GM18867 (cell line): ENCODE measurements around the gene ARID1A.

Experiments used
- ATAC-seq: cut with Tn5 transposase; IDR thresholded peaks from one replicate; pipeline ENCODE4 v1.9.1; 2021; ENCODE audit warnings: mild to moderate bottlenecking, moderate library complexity; ENCODE audit not compliant: unreplicated experiment

Gene ARID1A

GRCh38 chr1:26754086-26754874, 58.5 kb downstream of the ARID1A start:
- no peak for ATAC-seq

- ATAC-seq: no peak
Observed at GRCh38 chr1:26758358-26758757, 62.5 kb downstream of the ARID1A start.

DNA sequence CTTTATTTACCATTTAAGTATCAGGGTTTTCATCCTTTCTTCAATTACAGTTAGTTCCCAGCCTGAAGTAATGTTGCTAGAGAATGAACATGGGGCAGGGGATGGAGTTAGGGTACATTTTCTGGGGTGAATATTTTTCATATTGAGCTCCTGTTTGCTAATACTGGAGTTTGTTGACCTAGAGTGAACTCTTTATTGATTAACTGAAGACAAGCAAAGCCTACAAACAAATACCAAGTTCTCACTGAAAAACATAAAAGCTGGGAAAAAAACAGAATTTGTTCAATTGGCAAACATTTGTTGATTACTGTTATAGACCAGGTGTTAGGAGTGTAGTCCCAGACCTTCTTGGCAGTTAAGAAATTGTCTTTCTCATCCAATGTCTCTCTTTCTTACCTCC, 63.7 kb downstream of the ARID1A start:
- ATAC-seq: no peak

GRCh38 chr1:26761217-26761616, 65.4 kb downstream of the ARID1A start:
- no peak for ATAC-seq

GRCh38 chr1:26767714-26768113, 71.9 kb downstream of the ARID1A start:
- no peak for ATAC-seq

DNA sequence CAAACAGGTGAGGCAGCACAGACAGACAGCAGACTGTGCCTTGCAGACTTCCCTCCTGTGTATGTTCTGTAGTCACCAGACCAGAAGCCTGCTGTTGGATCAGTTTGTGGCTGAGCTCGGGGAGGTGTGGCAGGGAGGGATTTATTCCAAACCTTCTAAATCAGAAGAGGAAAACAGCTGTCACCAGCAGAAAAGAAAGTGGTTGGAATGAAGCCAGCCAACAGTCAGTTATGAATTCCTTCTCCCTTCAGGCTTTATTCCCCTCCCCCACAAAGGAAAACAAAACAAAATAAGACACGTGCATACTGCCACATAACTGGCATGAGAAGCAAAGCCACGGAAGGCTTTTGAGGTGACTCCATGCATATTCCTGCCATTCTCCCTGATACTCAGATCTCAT, 72.9 kb downstream of the ARID1A start:
- no peak for ATAC-seq

- ATAC-seq: no peak
Observed at GRCh38 chr1:26771285-26771642, 75.4 kb downstream of the ARID1A start.

GRCh38 chr1:26771643-26772321, 76.0 kb downstream of the ARID1A start:
- ATAC-seq: no peak

- no peak for ATAC-seq
Observed at GRCh38 chr1:26772687-26773086, 76.9 kb downstream of the ARID1A start.

DNA sequence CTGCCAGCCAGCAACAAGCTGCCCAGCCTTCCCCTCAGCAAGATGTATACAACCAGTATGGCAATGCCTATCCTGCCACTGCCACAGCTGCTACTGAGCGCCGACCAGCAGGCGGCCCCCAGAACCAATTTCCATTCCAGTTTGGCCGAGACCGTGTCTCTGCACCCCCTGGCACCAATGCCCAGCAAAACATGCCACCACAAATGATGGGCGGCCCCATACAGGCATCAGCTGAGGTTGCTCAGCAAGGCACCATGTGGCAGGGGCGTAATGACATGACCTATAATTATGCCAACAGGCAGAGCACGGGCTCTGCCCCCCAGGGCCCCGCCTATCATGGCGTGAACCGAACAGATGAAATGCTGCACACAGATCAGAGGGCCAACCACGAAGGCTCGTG, 78.6 kb downstream of the ARID1A start:
- ATAC-seq: no peak

- no peak for ATAC-seq
Observed at GRCh38 chr1:26775666-26776065, 79.9 kb downstream of the ARID1A start.

DNA sequence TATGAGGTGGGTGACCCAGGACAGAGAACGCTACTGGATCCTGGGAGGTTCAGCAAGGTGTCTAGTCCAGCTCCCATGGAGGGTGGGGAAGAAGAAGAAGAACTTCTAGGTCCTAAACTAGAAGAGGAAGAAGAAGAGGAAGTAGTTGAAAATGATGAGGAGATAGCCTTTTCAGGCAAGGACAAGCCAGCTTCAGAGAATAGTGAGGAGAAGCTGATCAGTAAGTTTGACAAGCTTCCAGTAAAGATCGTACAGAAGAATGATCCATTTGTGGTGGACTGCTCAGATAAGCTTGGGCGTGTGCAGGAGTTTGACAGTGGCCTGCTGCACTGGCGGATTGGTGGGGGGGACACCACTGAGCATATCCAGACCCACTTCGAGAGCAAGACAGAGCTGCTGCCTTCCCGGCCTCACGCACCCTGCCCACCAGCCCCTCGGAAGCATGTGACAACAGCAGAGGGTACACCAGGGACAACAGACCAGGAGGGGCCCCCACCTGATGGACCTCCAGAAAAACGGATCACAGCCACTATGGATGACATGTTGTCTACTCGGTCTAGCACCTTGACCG, 83.4 kb downstream of the ARID1A start:
- ATAC-seq: no peak

GRCh38 chr1:26780344-26780957, 84.6 kb downstream of the ARID1A start:
- no peak for ATAC-seq

DNA sequence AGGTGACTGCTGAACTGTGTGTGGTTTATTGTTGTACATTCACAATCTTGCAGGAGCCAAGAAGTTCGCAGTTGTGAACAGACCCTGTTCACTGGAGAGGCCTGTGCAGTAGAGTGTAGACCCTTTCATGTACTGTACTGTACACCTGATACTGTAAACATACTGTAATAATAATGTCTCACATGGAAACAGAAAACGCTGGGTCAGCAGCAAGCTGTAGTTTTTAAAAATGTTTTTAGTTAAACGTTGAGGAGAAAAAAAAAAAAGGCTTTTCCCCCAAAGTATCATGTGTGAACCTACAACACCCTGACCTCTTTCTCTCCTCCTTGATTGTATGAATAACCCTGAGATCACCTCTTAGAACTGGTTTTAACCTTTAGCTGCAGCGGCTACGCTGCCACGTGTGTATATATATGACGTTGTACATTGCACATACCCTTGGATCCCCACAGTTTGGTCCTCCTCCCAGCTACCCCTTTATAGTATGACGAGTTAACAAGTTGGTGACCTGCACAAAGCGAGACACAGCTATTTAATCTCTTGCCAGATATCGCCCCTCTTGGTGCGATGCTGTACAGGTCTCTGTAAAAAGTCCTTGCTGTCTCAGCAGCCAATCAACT, 85.5 kb downstream of the ARID1A start:
- ATAC-seq: no peak

- ATAC-seq: no peak
Observed at GRCh38 chr1:26782521-26783212, 86.9 kb downstream of the ARID1A start.

- ATAC-seq: no peak
Observed at GRCh38 chr1:26783646-26784022, 87.8 kb downstream of the ARID1A start.

- ATAC-seq: no peak
Observed at GRCh38 chr1:26784023-26784871, 88.4 kb downstream of the ARID1A start.

DNA sequence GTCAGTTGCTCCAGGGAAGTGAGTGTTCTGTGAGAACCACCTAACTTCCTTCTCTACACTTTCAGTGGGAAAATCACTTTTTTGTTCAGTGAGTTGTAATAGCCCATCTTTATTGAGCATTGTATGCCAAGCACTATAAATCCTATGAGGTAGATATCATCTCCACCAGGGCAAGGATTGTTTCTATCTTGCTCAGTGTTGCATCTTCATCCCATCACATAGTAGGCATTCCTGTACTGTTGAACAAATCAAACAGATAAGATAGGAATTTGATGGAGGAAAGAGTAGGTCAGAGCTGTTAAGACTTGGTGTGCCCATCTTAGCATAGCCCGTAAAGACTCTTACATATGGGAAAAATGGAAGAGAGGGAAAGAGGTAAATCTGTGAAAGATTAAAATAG, 89.1 kb downstream of the ARID1A start:
- no peak for ATAC-seq

DNA sequence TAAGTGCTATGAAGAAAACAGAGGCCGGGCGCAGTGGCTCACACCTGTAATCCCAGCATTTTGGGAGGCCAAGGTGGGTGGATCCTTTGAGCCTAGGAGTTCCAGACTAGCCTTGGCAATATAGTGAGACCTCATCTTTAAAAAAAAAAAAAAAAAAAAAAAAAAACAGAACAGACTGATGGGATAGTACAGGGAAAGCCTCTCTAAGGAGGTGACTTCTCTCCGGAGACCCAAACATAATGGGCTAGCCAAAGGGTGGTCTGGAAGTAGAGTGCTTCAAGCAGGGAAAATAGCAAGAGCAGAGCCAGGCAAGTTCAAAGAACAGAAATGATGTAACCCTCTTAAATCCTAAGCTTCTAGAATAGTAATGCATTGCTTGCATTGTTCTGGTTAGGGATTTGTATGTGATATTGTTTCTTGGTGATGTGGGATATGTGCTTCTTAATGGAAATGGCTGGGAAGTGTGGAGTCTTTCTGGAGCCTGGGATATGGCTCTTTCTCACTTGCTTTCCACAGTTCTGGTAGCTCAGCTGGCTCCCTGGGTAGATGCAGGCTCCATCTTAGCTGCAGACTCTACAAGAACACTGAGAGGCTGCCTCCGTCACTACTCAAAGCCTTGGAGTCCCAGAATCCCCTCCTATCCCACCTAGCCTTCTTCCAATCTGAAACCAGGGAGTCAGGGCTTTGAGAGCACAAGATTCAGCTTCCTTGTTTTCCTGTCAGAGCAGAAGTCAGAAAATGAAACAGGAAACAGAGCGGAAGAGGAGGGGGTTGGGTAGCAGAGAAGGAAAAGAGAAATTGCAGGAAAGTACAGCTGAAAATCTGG, 90.0 kb downstream of the ARID1A start:
- no peak for ATAC-seq
